DND-41 (cell line): Measurements from ENCODE around the gene NR6A1.

Experiments used
- CTCF ChIP-seq: IDR thresholded peaks from 2 replicates; pipeline ENCODE4 v1.5.1; 2012; ENCODE audit warnings: borderline replicate concordance, low read length, moderate library complexity, mild to moderate bottlenecking; ENCODE audit not compliant: poor library complexity, severe bottlenecking; ENCODE audit errors: extremely low read depth
- EZH2 ChIP-seq: IDR thresholded peaks from 3 replicates; pipeline ENCODE4 v1.6.1; 2012; ENCODE audit warnings: borderline replicate concordance, low read depth, mild to moderate bottlenecking, moderate library complexity, low read length, inconsistent platforms; ENCODE audit not compliant: severe bottlenecking

GRCh38 chr9:124518116-124518515 is 253.0 kb downstream of the NR6A1 start:
- TF ChIP-seq CTCF (no peak), EZH2 (no peak)
